SHP77 (cell line): ENCODE measurements around the gene SIPA1L3.
"Not testable (repeated sequence)": the region's sequence is repeated elsewhere in the genome, so short reads cannot be mapped to it uniquely, and the experiment has no call there.

Source experiments
- DNase-seq, 2 experiments: peaks; one replicate each; lab custom pipeline; 2025; lab: John Stamatoyannopoulos, UW

The SIPA1L3 gene

GRCh38 chr19:38020311-38020710, 113.3 kb downstream of the SIPA1L3 start:
- no peak for DNase-seq

GRCh38 chr19:38021352-38021751, 114.3 kb downstream of the SIPA1L3 start:
- DNase-seq: no peak

GRCh38 chr19:38022791-38023670, 116.0 kb downstream of the SIPA1L3 start:
- DNase-seq: no peak

GRCh38 chr19:38023671-38024541, 116.9 kb downstream of the SIPA1L3 start:
- no peak for DNase-seq

GRCh38 chr19:38024992-38025908, 118.2 kb downstream of the SIPA1L3 start:
- peak; percentile 96 for DNase-seq

DNA sequence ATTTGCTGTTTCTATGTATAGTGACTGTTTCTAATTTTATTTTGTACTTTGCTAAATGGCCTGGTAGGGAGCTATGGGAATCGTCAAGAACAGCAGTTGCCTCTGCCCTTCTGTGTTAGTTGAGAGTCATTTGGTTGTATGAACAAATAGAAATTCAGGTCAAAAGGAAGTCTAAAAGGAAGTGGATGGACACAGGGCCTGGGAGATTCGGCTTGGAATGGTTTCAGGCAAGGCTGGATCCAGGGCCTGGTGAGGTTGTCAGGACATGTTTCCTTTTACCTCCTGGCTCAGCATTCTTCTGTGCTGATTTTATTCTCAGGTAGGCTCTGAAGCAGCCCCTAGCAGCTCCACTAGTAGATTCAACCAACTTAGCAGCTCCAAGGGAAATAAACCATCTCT, 118.9 kb downstream of the SIPA1L3 start:
- DNase-seq: no peak

GRCh38 chr19:38028913-38029510, 122.0 kb downstream of the SIPA1L3 start:
- DNase-seq: no peak

GRCh38 chr19:38030001-38030400, 123.0 kb downstream of the SIPA1L3 start:
- DNase-seq: not testable (repeated sequence)

- DNase-seq: no peak
Measured at GRCh38 chr19:38030686-38031422, 123.8 kb downstream of the SIPA1L3 start.

GRCh38 chr19:38031423-38031770, 124.4 kb downstream of the SIPA1L3 start:
- DNase-seq: no peak

DNA sequence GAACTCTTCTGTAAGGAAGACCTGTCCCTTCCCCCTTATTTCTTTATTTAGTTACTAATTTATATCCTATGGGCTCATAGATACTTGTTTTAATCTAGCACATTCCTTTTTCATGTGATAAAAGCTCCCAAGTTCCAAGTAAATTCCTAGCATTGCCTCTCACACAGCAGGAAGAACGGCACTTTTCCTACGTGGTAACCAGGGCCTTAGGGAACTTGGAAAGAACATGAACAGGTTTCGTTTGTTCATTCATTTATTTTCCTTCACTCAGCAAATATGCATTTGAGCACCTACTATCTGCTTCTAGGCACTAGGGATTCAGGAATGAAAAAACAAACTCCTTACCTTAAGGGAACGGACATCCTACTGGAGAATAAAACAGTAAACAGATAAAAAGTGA, 125.1 kb downstream of the SIPA1L3 start:
- no peak for DNase-seq

- no peak for DNase-seq
Measured at GRCh38 chr19:38032951-38033350, 125.9 kb downstream of the SIPA1L3 start.

DNA sequence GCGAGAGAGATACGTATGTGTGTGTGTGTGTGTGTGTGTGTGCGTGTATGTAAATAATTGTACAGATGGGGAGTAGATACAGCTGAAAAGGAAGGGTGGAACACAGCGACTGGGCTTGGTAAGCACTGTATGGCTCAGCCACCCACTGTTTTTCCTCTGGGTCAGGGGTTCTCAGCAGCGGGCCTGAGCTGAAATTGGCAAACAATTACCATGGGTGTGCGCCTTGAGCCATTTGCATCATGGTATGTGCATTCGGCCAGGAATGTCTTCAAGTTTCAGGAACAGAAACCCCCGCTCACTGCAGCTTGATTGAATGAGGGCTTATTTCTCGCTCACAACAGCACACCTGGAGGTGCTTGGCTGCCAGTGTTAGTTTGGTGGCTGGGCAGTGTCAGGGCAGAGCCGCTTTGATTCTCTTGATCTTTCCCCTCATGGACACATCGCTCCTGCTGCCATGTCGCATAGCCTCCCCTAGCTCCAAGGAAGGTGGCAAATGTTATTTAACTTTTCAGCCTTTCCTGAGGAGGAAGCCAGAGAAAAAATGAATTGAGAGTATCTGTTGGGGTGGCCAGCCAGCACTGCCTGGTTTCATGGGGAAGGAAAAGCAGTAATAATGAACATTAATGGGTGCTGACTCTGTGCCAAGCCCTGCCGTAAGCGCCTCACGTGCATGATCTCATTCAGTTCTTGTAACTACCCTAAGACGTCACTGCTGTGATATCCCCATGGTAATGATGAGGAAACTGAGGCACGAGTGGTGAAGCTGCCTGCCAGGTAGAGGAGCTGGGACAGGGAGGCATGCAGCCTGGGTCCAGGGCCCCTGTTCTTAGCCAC, 126.9 kb downstream of the SIPA1L3 start:
- no peak for DNase-seq

DNA sequence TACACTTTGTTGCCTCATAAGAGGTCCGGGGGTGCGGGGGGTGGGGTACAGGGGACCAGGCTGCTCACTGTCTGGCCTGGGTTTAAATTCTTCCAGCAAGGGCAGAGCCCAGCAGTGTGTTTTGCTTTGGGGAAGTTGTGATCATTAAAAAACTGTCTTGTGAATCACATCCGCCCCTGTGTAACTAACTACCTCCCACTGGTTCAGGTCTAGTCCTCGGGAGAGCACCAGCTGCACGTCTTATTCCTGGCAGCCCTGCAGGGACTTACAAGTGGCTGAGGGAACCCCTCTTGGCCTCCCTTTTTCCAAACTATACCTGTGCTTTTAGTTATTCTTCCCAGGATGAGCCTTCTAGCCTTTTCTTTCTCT, 127.5 kb downstream of the SIPA1L3 start:
- DNase-seq: no peak

- DNase-seq: no peak
Measured at GRCh38 chr19:38035515-38036495, 128.8 kb downstream of the SIPA1L3 start.

DNA sequence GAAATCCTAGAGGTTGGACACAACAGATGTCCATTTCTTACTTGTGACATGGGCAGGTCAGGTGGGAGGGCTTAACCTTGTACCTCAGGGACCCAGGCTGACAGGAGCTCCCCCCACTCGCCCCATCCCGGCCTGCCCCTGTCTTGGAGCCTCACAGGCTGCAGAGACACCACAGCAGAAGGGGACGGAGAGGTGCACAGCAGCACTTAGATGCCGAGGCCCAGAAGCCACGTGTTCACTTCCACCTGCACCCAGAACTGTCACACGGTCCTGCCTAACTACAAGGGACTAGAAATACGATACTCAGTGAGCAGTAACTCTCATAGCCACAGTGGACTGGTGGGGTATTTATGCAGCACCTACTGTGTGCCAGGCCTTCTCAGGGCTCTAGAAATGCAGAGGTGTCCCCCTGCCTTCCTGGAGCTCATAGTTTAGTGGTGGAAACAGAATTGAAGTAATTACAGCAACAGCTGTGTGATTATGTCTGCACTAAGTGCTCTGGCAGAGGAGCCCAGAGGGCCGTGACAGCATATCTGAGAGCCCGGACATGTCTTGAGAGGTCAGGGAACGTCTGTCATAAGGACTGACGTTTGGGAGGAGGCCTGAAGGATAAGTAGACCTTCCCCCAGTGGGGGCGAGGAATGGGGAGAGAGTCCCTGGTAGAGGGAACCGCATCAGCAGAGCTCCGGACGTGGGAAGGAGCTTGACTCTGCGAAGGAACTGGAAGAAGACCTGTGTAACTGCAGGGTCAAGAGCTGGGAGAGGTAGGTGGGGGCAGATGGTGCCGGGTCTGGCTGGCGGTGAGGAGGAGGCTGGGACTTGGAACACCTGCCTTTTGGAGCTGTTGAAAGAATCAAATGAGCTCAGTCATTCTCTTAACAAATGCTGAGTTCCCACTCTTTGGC, 130.0 kb downstream of the SIPA1L3 start:
- DNase-seq: peak; percentile 56 to 68

GRCh38 chr19:38039966-38040365, 133.0 kb downstream of the SIPA1L3 start:
- DNase-seq: no peak

DNA sequence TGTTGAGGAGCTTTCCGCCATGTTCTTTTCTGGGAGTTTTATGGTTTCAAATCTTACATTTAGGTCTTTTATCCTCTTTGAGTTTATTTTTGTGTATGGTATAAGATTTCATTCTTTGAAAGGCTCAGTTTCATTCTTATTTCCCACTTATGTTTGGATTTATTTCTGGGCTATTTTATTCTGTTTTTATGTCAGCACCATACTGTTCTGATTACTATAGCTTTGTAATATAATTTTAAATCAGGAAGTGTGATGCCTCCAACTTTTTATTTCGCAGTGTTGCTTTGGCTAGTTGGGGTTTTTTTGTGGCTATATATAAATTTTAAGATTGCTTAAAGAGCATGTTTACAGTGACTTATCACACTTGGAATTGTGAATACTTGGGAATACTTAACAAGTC, 135.1 kb downstream of the SIPA1L3 start:
- DNase-seq: no peak
